Measurements from ENCODE around the gene MLC1.
"Not testable (repeated sequence)": the region's sequence is repeated elsewhere in the genome, so short reads cannot be mapped to it uniquely, and the experiment has no call there.

MLC1 gene

GRCh38 chr22:50101870-50102565 is 16.8 kb upstream of the MLC1 start:
- no peak for DNase-seq

DNA sequence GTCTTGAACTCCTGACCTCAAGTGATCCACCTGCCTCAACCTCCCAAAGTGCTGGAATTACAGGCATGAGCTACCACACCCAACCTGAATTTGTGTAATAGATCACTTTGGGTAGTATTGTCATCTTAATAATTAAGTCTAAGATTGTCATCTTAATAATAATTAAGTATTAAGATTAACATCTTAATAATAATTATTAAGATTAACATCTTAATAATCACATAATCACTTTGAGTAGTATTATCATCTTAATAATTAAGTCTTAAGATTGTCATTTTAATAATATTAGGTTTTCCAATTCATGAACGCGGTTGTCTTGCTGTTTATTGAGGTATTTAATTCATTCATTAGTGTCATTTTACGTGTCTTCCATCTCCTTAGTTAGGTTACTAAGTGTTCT is 12.8 kb upstream of the MLC1 start:
- no peak for DNase-seq

DNA sequence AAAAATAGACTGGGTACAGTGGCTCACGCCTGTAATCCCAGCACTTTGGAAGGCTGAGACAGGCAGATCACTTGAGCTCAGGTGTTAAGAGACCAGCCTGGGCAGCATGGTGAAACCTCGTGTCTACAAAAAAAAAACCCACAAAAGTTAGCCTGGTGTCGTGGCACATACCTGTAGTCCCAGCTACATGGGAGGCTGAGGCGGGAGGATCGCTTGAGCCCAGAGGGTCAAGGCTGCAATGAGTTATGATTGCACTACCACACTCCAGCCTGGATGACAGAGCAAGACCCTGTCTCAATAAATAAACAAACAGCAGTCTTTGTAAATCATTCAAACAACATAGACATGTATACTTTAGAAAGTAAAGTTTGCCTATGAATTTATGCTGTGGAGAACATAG is 7.1 kb upstream of the MLC1 start:
- no peak for DNase-seq

- peak; percentile 2 for DNase-seq
Observed at GRCh38 chr22:50091092-50091768, 6.0 kb upstream of the MLC1 start.

- no peak for DNase-seq
Observed at GRCh38 chr22:50090412-50090714, 5.1 kb upstream of the MLC1 start.

DNA sequence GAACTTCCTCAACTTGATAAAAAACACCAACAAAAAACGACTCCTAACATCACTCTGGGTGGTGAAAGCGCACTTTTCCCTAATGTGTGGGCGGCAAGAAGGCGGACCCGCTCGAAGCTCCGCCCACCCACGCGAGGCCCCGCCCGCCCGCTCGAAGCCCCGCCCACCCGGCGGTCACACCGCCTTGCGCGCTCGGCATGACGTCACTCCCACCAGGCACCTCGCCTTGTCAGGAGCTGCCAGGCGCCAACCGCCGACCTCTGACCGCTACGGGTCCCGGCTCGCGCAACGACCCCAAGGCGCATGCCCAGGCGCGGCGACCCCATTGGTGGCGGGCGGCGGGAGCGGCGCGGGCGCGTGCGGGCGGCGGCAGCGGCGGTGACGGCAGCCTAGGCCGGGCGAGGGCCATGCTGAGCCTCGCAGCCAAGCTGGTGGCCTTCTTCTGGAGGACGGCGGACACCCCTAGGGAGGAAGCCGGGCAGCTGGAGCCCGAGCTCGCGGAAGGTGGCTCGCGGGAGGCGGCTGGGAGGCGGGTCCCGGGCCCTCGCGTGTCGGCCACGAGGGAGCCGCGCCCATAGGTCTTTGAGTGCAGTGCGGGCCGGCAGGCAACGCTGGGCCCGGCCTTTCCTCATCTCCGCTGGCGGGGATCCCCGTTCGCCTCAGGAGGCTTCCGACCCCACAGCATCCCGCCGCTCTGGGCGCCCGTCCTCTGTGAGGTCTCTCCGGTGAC is 4.6 kb upstream of the MLC1 start, which contains the start of gene MOV10L1:
MOV10L1 (plus strand) TSS at position 325 of the 730 bp plus-strand sequence; CDS start at position 408, 83 bp downstream.
- DNase-seq: no peak

DNA sequence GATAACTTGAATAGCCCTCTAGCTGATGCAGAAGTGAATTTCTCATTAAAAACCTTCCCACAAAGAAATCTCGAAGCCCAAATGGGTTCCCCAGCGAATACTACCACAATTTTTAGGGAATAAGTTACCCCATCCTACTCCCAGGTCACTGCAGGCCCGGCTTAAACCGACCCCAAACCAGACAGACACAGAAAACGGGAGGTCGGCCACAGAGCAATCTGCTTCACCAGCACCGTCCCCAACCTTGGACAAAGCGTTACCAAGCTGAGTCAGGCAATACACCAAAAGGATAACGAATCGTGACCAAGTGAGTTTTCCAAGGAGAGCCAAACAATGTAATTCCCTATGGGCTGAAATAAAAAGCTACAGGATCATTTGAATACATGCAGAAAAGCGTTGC is 4.0 kb upstream of the MLC1 start:
- DNase-seq: no peak

DNA sequence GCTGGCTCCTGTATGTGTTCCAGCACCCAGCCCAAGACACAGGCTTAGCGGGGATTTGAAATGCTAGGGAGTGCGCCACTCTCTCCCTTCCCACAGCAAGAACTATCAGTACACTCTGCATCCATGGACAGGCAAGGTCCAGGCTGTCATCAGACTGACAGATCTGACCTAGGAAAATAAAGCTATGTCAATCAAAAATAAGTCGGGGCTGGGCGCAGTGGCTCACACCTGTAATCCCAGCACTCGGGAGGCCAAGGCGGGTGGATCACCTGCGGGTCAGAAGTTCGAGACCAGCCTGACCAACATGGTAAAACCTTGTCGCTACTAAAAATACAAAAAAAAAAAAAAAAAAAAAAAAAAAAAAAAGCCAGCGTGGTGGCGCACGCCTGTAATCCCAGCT is 2.9 kb upstream of the MLC1 start:
- no peak for DNase-seq

DNA sequence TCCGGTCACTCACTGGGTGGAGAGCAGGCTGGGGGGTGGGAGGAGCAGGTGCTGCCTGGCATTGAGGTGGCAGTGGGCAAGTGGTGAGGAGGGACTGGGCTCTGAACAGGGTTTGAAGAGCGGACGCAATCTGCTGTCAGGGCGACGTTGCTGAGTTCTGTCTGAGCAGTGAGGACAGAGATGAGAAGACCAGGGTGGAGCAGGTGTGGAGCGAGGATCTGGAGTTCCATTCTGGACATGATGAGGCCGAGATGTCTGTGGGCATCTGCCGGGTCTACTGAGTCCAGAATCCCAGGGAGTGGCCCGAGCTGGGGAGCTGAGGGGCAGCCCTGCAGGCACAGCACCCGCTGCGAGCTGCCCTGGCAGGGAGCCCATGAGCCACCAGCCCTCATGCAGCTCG is 2.4 kb upstream of the MLC1 start:
- DNase-seq: no peak

DNA sequence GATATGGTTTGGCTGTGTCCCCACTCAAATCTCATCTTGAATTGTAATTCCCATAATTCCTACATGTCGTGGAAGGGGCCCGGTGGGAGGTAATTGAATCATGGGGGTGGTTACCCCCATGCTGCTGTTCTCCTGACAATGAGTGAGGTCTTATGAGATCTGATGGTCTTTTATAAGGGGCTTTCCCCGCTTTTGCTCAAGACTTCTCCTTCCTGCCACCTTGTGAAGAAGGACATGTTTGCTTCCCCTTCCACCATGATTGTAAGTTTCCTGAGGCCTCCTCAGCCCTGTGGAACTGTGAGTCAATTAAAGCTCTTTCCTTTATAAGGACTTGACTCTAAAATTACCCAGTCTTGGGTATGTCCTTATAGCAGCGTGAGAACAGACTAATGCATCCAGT is 1.7 kb upstream of the MLC1 start:
- DNase-seq: not testable (repeated sequence)

DNA sequence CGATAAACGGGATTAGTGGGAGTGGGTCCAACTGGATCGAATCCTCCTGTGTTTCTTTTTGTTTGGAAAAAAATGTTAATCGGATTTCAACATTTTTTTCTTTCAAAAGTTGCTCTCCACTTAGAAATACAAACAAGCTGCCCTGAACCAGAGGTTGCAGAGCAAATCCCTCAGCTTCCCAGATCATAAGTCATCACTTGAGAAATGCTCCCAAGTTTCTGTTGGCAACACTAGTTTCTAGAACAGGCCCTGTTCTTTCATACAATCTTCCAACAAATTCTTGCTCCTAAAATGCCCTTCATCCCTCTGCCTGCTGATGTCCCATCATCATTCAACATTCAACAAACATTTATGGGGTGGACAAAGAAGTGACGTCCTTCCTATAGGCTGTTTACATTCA is 1.3 kb upstream of the MLC1 start:
- DNase-seq: no peak

GRCh38 chr22:50084614-50085021 is 608 bp downstream of the MLC1 start:
- no peak for DNase-seq

DNA sequence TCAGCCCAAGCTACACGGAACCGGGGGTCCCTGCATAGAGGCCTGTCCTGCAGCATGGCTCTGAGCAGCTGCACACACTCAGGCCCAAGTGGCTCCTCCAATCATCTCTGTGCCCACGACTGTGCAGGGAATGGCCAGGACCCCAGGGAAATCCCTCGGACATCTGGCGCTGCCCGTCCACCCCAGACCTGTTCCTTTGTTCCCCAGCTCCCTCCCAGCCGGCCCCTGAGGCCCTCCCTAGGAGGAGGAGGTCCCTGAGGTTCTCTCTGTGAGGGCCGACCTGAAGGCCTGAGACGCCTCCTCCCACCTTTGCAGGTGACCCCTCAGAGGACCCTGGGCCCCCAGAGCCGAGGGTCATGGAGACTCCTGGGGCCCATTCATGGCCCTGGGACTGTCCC is 1.1 kb downstream of the MLC1 start:
- DNase-seq: no peak

DNA sequence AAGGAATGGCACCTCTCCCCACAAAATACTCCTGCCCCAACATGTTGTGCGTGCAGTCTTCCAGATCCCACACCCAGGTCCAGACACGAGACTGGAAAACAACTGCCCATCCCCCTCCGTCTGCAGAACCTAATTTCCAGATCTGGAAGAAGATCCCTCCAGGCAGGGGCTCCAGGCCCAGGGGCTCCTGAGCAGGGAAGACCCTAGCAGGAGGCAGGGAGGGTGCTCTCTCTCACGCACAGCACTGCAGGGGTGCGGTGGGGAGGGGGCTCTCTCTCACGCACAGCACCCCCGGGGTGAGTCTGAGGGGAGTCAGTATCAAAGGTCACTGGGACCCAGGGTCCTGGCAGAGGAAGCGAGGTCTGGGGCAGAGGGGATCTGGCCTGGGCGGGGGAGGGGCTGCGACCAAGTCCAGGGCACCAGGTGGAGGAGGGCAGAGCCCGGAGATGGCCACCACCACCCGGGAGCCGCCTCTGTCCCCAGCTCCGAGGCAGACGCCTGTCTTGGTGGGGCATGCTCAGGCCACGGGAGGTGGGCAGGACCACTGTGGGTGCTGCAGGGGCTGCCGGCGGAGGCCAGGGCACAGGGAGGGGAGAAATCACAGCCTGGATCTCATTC is 1.7 kb downstream of the MLC1 start:
- no peak for DNase-seq

DNA sequence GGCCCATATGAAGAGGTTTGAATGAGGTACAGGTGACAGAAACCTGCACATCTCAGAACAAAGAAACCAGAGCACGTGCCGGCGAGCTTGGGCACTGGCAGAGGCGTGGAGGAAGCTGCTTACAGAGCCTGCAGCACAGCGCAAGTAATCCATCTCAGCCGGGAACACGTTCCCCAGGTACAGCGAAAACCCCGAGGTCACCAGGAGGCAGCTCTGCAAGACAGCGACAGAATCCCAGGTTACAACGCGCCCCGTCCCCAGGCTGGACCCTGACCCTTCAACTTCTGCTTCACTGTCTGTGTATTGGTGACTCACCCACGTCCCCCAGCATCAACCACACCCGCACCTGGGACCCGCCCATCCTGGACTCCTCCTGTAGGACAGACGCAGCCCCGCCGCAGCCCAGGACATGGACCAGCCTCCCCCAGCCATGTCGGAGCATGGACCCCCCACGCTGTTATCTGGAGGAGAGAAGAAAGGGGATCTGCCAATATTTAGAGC is 2.2 kb downstream of the MLC1 start:
- DNase-seq: no peak

DNA sequence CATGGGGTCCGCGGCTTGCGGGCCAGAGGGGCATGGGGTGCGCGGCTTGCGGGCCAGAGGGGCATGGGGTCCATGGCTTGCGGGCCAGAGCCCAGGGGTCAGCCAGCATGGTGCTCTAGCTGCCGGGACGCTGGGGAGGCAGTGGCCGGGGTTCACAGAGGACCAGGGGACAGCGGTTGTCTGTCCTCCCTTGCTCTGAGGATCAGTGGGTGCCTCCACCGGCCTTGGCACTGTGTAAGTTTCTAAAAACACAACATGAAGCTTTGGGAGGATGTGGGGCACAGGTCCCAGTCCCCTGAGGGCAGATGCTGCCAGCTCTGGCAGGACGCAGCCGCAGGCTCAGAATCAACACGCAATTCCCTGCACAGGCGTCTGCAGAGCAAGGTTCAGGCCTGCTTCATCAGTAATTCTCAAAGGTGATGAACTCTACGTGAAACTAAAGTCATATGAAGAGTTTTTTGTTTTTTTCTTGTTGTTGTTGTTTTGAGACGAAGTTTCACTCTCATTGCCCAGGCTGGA is 3.0 kb downstream of the MLC1 start:
- no peak for DNase-seq

- no peak for DNase-seq
Observed at GRCh38 chr22:50081426-50082196, 3.6 kb downstream of the MLC1 start.

- DNase-seq: no peak
Observed at GRCh38 chr22:50080077-50080465, 5.2 kb downstream of the MLC1 start.

- no peak for DNase-seq
Observed at GRCh38 chr22:50078761-50079160, 6.5 kb downstream of the MLC1 start.

- no peak for DNase-seq
Observed at GRCh38 chr22:50078246-50078645, 7.0 kb downstream of the MLC1 start.

- DNase-seq: no peak
Observed at GRCh38 chr22:50076646-50077535, 8.3 kb downstream of the MLC1 start.

Data from NCI-H2029 treated with DMSO at 0.1 percent for 48 hours (cell line).